CD14-positive monocyte (primary cell): ENCODE results near the gene TP53BP2. TPM values are rescaled to one million over a fixed set of nuclear protein-coding genes. Genes with fewer than 3 reads are reported as not detected.

ENCODE experiments used
- DNase-seq, 3 donors: peaks; one replicate each; pipeline ENCODE4 v3.0.0-alpha.2; 2011 to 2022
- H2AFZ ChIP-seq: 2 replicates; pipeline ENCODE4 v1.6.0; 2012; ENCODE audit warnings: mild to moderate bottlenecking, low read depth, low read length, inconsistent platforms; ENCODE audit not compliant: insufficient read depth, poor library complexity, severe bottlenecking
- H3K27ac ChIP-seq, 2 donors: 1 replicate in 1 of 2; 2 replicates in 1 of 2; pipeline ENCODE4 v1.5.1; 2012 to 2013; ENCODE audit warnings: low read length in 2 of 2, control low read depth in 1 of 2, inconsistent platforms in 1 of 2, low read depth in 1 of 2, mild to moderate bottlenecking in 1 of 2
- H3K27me3 ChIP-seq, 2 donors: one replicate each; pipeline versions ENCODE4 v1.6.0 to v1.6.1; 2011 to 2013; ENCODE audit warnings: low read length in 2 of 2; ENCODE audit not compliant: control insufficient read depth in 2 of 2, insufficient read depth in 2 of 2
- H3K36me3 ChIP-seq, 2 donors: replicated peaks in 1 of 2; 1 replicate in 1 of 2; 2 replicates in 1 of 2; pipeline versions ENCODE4 v1.5.1 to v1.6.1; 2012 to 2013; ENCODE audit warnings: low read length in 2 of 2, control low read depth in 1 of 2, inconsistent platforms in 1 of 2, mild to moderate bottlenecking in 1 of 2; ENCODE audit not compliant: insufficient read depth in 2 of 2, control insufficient read depth in 1 of 2
- H3K4me1 ChIP-seq, 2 donors: 1 replicate in 1 of 2; 2 replicates in 1 of 2; pipeline versions ENCODE4 v1.5.1 to v1.6.1; 2012 to 2013; ENCODE audit warnings: low read length in 2 of 2, control low read depth in 1 of 2, inconsistent platforms in 1 of 2, mild to moderate bottlenecking in 1 of 2, moderate library complexity in 1 of 2; ENCODE audit not compliant: insufficient read depth in 2 of 2, control insufficient read depth in 1 of 2
- H3K4me2 ChIP-seq: replicated peaks from 2 replicates; pipeline ENCODE3; 2012; ENCODE audit warnings: low read length, moderate library complexity, mild to moderate bottlenecking; ENCODE audit not compliant: poor library complexity, severe bottlenecking; ENCODE audit errors: extremely low read depth
- H3K4me3 ChIP-seq, 3 experiments: fragments of 200-600 bp in 1 of 3; sonication (generic) in 1 of 3; replicated peaks in 1 of 3; 1 replicate in 2 of 3; 2 replicates in 1 of 3; pipeline ENCODE4 v1.5.1; 2011 to 2013; ENCODE audit warnings: low read length in 3 of 3, mild to moderate bottlenecking in 3 of 3, control low read depth in 2 of 3, low read depth in 2 of 3, inconsistent platforms in 1 of 3, moderate library complexity in 1 of 3
- H3K79me2 ChIP-seq: 2 replicates; pipeline ENCODE4 v1.6.0; 2012; ENCODE audit warnings: mild to moderate bottlenecking, control low read depth, inconsistent platforms, low read length, moderate library complexity; ENCODE audit not compliant: insufficient read depth
- H3K9ac ChIP-seq: 2 replicates; pipeline ENCODE4 v1.6.0; 2017; ENCODE audit warnings: low read length, mild to moderate bottlenecking; ENCODE audit not compliant: insufficient read depth, poor library complexity, severe bottlenecking
- H3K9me3 ChIP-seq, 2 donors: replicated peaks in 1 of 2; 1 replicate in 1 of 2; 2 replicates in 1 of 2; pipeline versions ENCODE4 v1.5.1 to v1.6.1; 2012 to 2013; ENCODE audit warnings: low read length in 2 of 2, control low read depth in 1 of 2; ENCODE audit not compliant: control insufficient read depth in 1 of 2, insufficient read depth in 1 of 2
- H4K20me1 ChIP-seq: 2 replicates; pipeline ENCODE4 v1.6.0; 2012; ENCODE audit warnings: mild to moderate bottlenecking, low read length, control low read depth, moderate library complexity; ENCODE audit not compliant: insufficient read depth
- H3K27ac Mint-ChIP-seq, 7 donors: one replicate each; pipeline ENCODE4 v1.8.0; 2020; ENCODE audit warnings: mild to moderate bottlenecking in 7 of 7, mixed read lengths in 7 of 7, moderate library complexity in 6 of 7, inconsistent platforms in 2 of 7
- H3K27me3 Mint-ChIP-seq, 3 donors: one replicate each; pipeline ENCODE4 v1.8.0; 2021 to 2022; ENCODE audit warnings: low read depth in 3 of 3, mild to moderate bottlenecking in 3 of 3, mixed read lengths in 3 of 3, moderate library complexity in 3 of 3, inconsistent platforms in 1 of 3
- H3K36me3 Mint-ChIP-seq, 2 donors: one replicate each; pipeline ENCODE4 v1.8.0; 2020; ENCODE audit warnings: mixed read lengths in 2 of 2, inconsistent platforms in 1 of 2, mild to moderate bottlenecking in 1 of 2
- H3K4me1 Mint-ChIP-seq: one replicate; pipeline ENCODE4 v1.8.0; 2020; ENCODE audit warnings: mild to moderate bottlenecking, mixed read lengths
- H3K4me3 Mint-ChIP-seq, 2 donors: one replicate each; pipeline ENCODE4 v1.8.0; 2020; ENCODE audit warnings: mild to moderate bottlenecking in 2 of 2, mixed read lengths in 2 of 2, moderate library complexity in 1 of 2
- H3K9me3 Mint-ChIP-seq, 7 donors: one replicate each; pipeline ENCODE4 v1.8.0; 2020 to 2022; ENCODE audit warnings: mixed read lengths in 7 of 7, mild to moderate bottlenecking in 6 of 7, moderate library complexity in 6 of 7, inconsistent platforms in 2 of 7
- WGBS: methylation state at CpG from one replicate; pipeline ENCODE4 v1.1.5; 2013; ENCODE audit warnings: missing lambda C conversion rate; ENCODE audit not compliant: insufficient coverage; 5-methylcytosine and 5-hydroxymethylcytosine counted together
- intact Hi-C, 2 donors: fragments of 100-400 bp; cut with micrococcal nuclease; formaldehyde crosslinking; loops; one replicate each; pipeline versions ENCODE4 v1.15.0 to v1.15.1; 2023
- polyA plus RNA-seq, 3 donors: library from polyadenylated mRNA; depleted of rRNA in 1 of 3; unstranded in 2 of 3; stranded (reverse) in 1 of 3; fragments of 300-500 nt in 2 of 3; fragments of >200 nt in 1 of 3; fragmentation: Illumina TruSeq in 2 of 3; gene quantifications; 1 replicate in 2 of 3; 2 replicates in 1 of 3; pipeline ENCODE4 v1.2.3, GENCODE V29; 2012 to 2021
- TF ChIP-seq, protein P1 (sequence below): fragments of 200-600 bp; IDR thresholded peaks from one replicate; pipeline ENCODE4 v1.8.0; 2022; ENCODE audit warnings: antibody characterized with exemption, mild to moderate bottlenecking

TP53BP2 gene
- polyA plus RNA-seq, 3 donors = 5.7 to 19.7 (median 8.8) TPM

GRCh38 chr1:223856386-223856785 is 10.6 kb upstream of the TP53BP2 start:
- no peak overlapping the region for H3K9ac ChIP-seq
- intact Hi-C loops = no loop called here
- H3K79me2 ChIP-seq = no peaks in the 10 kb centered on the region
- H3K4me2 ChIP-seq = no peak overlapping the region
- Mint-ChIP-seq H3K27me3 (peaks cover 3 to 9% (median 6%) of the 10 kb centered on the region in 3 donors), H3K27ac (no peak overlapping the region), H3K4me3 (no peak overlapping the region), H3K9me3 (no peaks in the 10 kb centered on the region), H3K4me1 (peaks cover 3% of the 10 kb centered on the region), H3K36me3 (no peaks in the 10 kb centered on the region)
- no peak overlapping the region for H3K4me3 ChIP-seq
- H4K20me1 ChIP-seq = no peaks in the 10 kb centered on the region
- H3K4me1 ChIP-seq = no peaks in the 10 kb centered on the region
- H3K27me3 ChIP-seq = no peaks in the 10 kb centered on the region
- TF ChIP-seq, protein P1, sequence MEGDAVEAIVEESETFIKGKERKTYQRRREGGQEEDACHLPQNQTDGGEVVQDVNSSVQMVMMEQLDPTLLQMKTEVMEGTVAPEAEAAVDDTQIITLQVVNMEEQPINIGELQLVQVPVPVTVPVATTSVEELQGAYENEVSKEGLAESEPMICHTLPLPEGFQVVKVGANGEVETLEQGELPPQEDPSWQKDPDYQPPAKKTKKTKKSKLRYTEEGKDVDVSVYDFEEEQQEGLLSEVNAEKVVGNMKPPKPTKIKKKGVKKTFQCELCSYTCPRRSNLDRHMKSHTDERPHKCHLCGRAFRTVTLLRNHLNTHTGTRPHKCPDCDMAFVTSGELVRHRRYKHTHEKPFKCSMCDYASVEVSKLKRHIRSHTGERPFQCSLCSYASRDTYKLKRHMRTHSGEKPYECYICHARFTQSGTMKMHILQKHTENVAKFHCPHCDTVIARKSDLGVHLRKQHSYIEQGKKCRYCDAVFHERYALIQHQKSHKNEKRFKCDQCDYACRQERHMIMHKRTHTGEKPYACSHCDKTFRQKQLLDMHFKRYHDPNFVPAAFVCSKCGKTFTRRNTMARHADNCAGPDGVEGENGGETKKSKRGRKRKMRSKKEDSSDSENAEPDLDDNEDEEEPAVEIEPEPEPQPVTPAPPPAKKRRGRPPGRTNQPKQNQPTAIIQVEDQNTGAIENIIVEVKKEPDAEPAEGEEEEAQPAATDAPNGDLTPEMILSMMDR = no peak
- no peak overlapping the region for H2AFZ ChIP-seq
- H3K36me3 ChIP-seq = no peaks in the 10 kb centered on the region
- no peak for DNase-seq
- WGBS = 99% methylated on average over 17 of the region's 17 CpGs
- H3K27ac ChIP-seq = no peak overlapping the region
- no peaks in the 10 kb centered on the region for H3K9me3 ChIP-seq

DNA sequence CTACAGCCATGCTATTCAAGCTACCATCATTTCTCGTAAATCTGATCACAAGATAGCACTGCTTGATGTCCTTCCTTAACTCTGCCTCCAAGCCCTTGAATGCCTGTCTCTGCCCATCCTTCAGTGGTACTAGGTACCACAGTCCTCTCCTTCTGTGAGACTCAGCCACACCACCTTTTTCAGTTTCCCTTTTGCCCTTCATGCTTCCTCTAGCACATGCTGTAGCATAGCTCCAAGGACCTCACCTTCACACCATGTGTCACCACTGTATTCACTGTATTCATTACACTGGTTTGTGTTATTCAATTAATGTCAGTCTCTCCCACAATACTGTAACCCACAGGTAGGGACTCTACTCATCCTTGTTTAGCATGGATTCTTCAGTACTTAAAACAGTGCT is 8.0 kb upstream of the TP53BP2 start:
- H4K20me1 ChIP-seq = no peaks in the 10 kb centered on the region
- no peaks in the 10 kb centered on the region for H3K36me3 Mint-ChIP-seq
- no peaks in the 10 kb centered on the region for H3K9me3 ChIP-seq
- no peak overlapping the region for H3K9ac ChIP-seq
- intact Hi-C loops = no loop called here
- H3K36me3 ChIP-seq = no peaks in the 10 kb centered on the region
- H3K4me3 ChIP-seq = no peak overlapping the region
- H3K27ac ChIP-seq = no peak overlapping the region
- H3K79me2 ChIP-seq = no peaks in the 10 kb centered on the region
- H3K4me2 ChIP-seq = no peak overlapping the region
- no peak overlapping the region for H2AFZ ChIP-seq
- TF ChIP-seq, protein P1 = no peak
- DNase-seq = no peak
- no peak overlapping the region for H3K4me3 Mint-ChIP-seq
- peaks cover under 1 to 6% (median 2%) of the 10 kb centered on the region in 3 donors for H3K27me3 Mint-ChIP-seq
- H3K9me3 Mint-ChIP-seq = no peaks in the 10 kb centered on the region
- H3K4me1 ChIP-seq = no peaks in the 10 kb centered on the region
- no peaks in the 10 kb centered on the region for H3K27me3 ChIP-seq
- H3K27ac Mint-ChIP-seq = no peak overlapping the region
- 100% methylated on average over 1 of the region's 1 CpG for WGBS
- H3K4me1 Mint-ChIP-seq = peaks cover 3% of the 10 kb centered on the region
